NCI-H1417 (cell line): Measurements from ENCODE around the gene PIR.

Experiments
- DNase-seq, 3 experiments: peaks; one replicate each; lab custom pipeline; 2025; lab: John Stamatoyannopoulos, UW

Gene PIR

GRCh38 chrX:15492469-15492868, 664 bp downstream of the PIR start:
- DNase-seq, result peak in 1 of 3 experiments; percentile 60

- no peak for DNase-seq
These were observed 9.2 kb downstream of the PIR start for GRCh38 chrX:15483891-15484290.

GRCh38 chrX:15475486-15475885, 17.6 kb downstream of the PIR start:
- no peak for DNase-seq

GRCh38 chrX:15475021-15475420, 18.1 kb downstream of the PIR start:
- DNase-seq, result peak in 2 of 3 experiments; percentile 12 to 44

- peak in 1 of 3 experiments; percentile 24 for DNase-seq
These were observed 19.1 kb downstream of the PIR start for GRCh38 chrX:15474028-15474427.

GRCh38 chrX:15472531-15472930, 20.6 kb downstream of the PIR start:
- DNase-seq, result no peak

- peak; percentile 44 to 82 (median 47) for DNase-seq
These were observed 22.1 kb downstream of the PIR start for GRCh38 chrX:15471028-15471427.

GRCh38 chrX:15469613-15470012, 23.5 kb downstream of the PIR start:
- no peak for DNase-seq

GRCh38 chrX:15468036-15468435, 25.1 kb downstream of the PIR start:
- DNase-seq, result peak in 2 of 3 experiments; percentile 16 to 67

- no peak for DNase-seq
These were observed 27.1 kb downstream of the PIR start for GRCh38 chrX:15465896-15466651.

GRCh38 chrX:15465347-15465746, 27.8 kb downstream of the PIR start:
- DNase-seq, result no peak

GRCh38 chrX:15464704-15465103, 28.4 kb downstream of the PIR start:
- no peak for DNase-seq

- DNase-seq, result no peak
These were observed 41.2 kb downstream of the PIR start for GRCh38 chrX:15451913-15452312.

GRCh38 chrX:15448010-15448639, 45.0 kb downstream of the PIR start:
- no peak for DNase-seq

- DNase-seq, result no peak
These were observed 51.7 kb downstream of the PIR start for GRCh38 chrX:15441464-15441863.

- no peak for DNase-seq
These were observed 54.8 kb downstream of the PIR start for GRCh38 chrX:15438332-15438731.

- DNase-seq, result no peak
These were observed 55.4 kb downstream of the PIR start for GRCh38 chrX:15437724-15438123.

GRCh38 chrX:15435836-15436619, 57.1 kb downstream of the PIR start:
- no peak for DNase-seq

GRCh38 chrX:15434205-15434604, 58.9 kb downstream of the PIR start:
- DNase-seq, result no peak

GRCh38 chrX:15430584-15430983, 62.5 kb downstream of the PIR start:
- DNase-seq, result no peak

GRCh38 chrX:15430076-15430475, 63.1 kb downstream of the PIR start:
- DNase-seq, result no peak

- DNase-seq, result no peak
These were observed 68.1 kb downstream of the PIR start for GRCh38 chrX:15425024-15425423.

- no peak for DNase-seq
These were observed 74.4 kb downstream of the PIR start for GRCh38 chrX:15418707-15419181.
